Measurements from ENCODE around the gene ATL2.
"Not testable (repeated sequence)": the region's sequence is repeated elsewhere in the genome, so short reads cannot be mapped to it uniquely, and the experiment has no call there.

Gene ATL2

DNA sequence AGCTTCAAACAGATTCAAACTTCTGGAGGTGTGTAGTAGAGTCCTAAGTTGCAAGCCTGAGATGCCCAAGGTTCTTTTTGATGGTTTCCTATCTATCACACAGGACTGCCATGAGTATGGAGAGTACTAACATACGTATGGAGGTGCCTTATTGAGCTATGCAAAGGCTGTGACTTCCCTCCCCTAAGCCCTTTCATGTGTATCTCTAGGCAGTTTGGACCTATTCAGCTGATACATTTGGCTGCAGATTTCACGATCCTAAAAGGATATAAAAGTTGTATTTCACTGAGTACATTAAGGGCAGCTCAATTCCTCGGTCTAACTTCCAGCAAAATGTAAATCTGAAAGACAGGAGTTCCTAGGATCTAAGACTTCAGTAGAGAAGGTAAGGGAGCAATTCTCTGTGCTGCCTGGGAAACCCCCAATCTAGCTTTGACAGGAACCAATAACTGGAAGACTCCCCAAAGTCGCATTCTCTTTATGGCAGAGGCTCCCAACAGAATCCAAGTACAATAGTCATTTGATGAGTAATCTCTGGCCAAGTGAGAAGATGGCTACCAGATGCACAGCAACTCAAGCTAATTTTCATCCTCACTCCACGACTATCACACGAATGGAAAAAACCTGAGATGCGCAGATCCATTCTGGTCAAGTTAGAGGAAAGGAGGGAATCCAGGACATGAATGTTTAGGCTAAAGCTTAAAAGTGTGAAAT is 83.8 kb downstream of the ATL2 start:
- Histone ChIP-seq H3K27ac (ENCODE audit: insufficient read depth in 1 of 2, low read depth in 1 of 2, low read length in 2 of 2, poor library complexity in 1 of 2, severe bottlenecking in 2 of 2) (no peak overlapping the region), H3K4me1 (ENCODE audit: control extremely low read depth in 1 of 4, control insufficient read depth in 4 of 4, insufficient read depth in 4 of 4, low read length in 3 of 4) (no peaks in the 10 kb centered on the region), H3K27me3 (replicated peaks in 2 of 5; ENCODE audit: control insufficient read depth in 4 of 5, insufficient read depth in 5 of 5, low read length in 4 of 5) (no peaks in the 10 kb centered on the region), H3K9me3 (ENCODE audit: control extremely low read depth in 1 of 5, control insufficient read depth in 4 of 5, insufficient read depth in 2 of 5, low read depth in 1 of 5, low read length in 4 of 5) (no peaks in the 10 kb centered on the region), H3K36me3 (ENCODE audit: control insufficient read depth in 4 of 4, insufficient read depth in 4 of 4, low read length in 3 of 4) (peaks cover 3 to 31% (median 17%) of the 10 kb centered on the region in 4 experiments), H3K4me3 (ENCODE audit: control insufficient read depth in 1 of 7, extremely low read depth in 1 of 7, insufficient read depth in 4 of 7, low read depth in 2 of 7, low read length in 6 of 7) (no peak overlapping the region)
- 92% methylated on average over 3 of the region's 7 CpGs for WGBS (ENCODE audit: insufficient coverage)
- DNase-seq: no peak
- CTCF ChIA-PET: interaction anchor here (1.2 to 1.3 kb wide), 4 partner anchors 9 to 242 kb away, joined by 3 to 4 read pairs (median 4); no protein-coding TSS in a partner anchor
- POLR2A ChIA-PET: no interaction called here

DNA sequence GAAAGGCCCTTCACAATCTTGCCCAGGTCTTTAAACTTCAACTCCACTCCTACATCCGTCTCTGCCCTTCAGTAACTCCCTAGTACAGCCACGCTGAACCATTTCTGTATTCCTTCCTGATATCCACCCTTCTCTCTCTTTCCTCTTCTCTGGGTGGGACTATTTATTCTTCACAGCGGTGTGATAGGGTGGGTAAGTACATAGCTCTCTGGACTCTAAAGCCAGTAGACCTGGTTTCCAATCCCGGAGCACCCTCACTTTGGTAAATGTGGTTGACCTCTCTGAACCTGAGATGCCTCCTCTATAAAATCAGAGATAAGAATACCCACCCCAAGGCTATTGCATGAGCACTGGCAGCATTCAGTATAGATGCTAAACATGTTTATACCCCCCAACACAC is 86.7 kb downstream of the ATL2 start:
- Histone ChIP-seq H3K27ac (ENCODE audit: insufficient read depth in 1 of 2, low read depth in 1 of 2, low read length in 2 of 2, poor library complexity in 1 of 2, severe bottlenecking in 2 of 2) (no peak overlapping the region), H3K4me1 (ENCODE audit: control extremely low read depth in 1 of 4, control insufficient read depth in 4 of 4, insufficient read depth in 4 of 4, low read length in 3 of 4) (no peaks in the 10 kb centered on the region), H3K4me3 (ENCODE audit: control insufficient read depth in 1 of 7, extremely low read depth in 1 of 7, insufficient read depth in 4 of 7, low read depth in 2 of 7, low read length in 6 of 7) (no peak overlapping the region), H3K27me3 (replicated peaks in 2 of 5; ENCODE audit: control insufficient read depth in 4 of 5, insufficient read depth in 5 of 5, low read length in 4 of 5) (peaks cover 0 to 3% (median 0%) of the 10 kb centered on the region in 5 experiments), H3K36me3 (ENCODE audit: control insufficient read depth in 4 of 4, insufficient read depth in 4 of 4, low read length in 3 of 4) (peaks cover 0 to 3% (median 1%) of the 10 kb centered on the region in 4 experiments), H3K9me3 (ENCODE audit: control extremely low read depth in 1 of 5, control insufficient read depth in 4 of 5, insufficient read depth in 2 of 5, low read depth in 1 of 5, low read length in 4 of 5) (no peaks in the 10 kb centered on the region)
- ChIA-PET CTCF (no interaction called here), POLR2A (interaction anchor here (0.6 kb wide), 1 partner anchor 21 kb away, joined by 4 read pairs; no protein-coding TSS in a partner anchor)
- WGBS (ENCODE audit: insufficient coverage): no CpG with 5 or more reads among the region's 4 CpGs
- no peak for DNase-seq

DNA sequence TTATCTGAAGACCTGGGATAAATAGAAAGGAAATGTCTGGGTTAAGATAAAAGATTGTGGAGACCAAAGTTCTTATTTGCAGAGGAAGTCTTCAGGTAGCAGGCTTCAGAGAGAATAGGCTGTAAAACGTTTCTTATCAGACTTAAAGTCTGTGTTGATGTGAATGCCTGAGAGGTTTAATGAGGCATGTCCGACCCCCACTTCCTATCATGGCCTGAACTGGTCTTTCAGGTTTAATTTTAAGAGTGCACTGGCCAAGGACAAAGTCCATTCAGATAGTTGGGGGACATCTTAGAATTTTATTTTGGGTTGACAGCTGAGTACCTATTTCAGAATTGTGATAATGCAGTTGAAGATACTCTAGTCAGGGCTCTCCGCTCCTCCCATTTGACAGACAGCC is 92.1 kb downstream of the ATL2 start:
- H3K4me1 ChIP-seq (ENCODE audit: control extremely low read depth in 1 of 4, control insufficient read depth in 4 of 4, insufficient read depth in 4 of 4, low read length in 3 of 4): no peaks in the 10 kb centered on the region

DNA sequence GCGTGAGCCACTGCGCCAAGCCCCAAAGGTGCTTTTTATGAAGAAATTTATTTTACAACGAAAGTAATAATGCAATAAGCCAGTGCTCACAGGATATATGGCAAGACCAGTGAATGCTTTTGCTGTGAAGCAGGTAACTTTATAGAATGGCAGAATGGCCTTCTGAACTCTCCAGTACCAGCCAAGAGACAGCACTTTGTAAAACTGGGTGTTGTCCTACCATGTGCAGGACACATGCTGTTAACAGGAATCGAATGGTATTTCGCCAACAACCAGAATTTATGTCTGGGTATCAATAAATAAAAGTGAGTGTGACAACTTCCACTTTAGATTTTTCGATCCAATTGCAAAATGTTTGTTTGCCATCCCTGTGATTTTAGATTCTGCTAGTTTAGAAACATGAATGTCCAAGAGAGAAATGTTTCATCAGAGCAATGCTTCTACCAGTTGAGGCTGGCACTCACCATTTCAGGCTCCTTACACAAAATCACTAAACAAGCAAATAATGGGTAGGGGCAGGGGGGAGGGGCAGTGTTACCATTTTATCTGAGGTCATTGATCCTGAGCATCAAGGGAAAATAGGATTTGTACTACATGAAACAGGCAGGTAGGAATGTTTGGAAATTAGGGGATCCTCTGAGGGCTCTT is 95.9 kb downstream of the ATL2 start:
- 100% methylated on average over 5 of the region's 6 CpGs for WGBS (ENCODE audit: insufficient coverage)
- peaks cover 0 to 5% (median 0%) of the 10 kb centered on the region in 5 experiments for H3K27me3 ChIP-seq (replicated peaks in 2 of 5; ENCODE audit: control insufficient read depth in 4 of 5, insufficient read depth in 5 of 5, low read length in 4 of 5)

More for the DNA sequence above, 92.1 kb downstream of the ATL2 start:
- 60% methylated on average over 2 of the region's 3 CpGs for WGBS (ENCODE audit: insufficient coverage)
- Histone ChIP-seq H3K27ac (ENCODE audit: insufficient read depth in 1 of 2, low read depth in 1 of 2, low read length in 2 of 2, poor library complexity in 1 of 2, severe bottlenecking in 2 of 2) (no peak overlapping the region), H3K27me3 (replicated peaks in 2 of 5; ENCODE audit: control insufficient read depth in 4 of 5, insufficient read depth in 5 of 5, low read length in 4 of 5) (peaks cover 0 to 4% (median 0%) of the 10 kb centered on the region in 5 experiments), H3K9me3 (ENCODE audit: control extremely low read depth in 1 of 5, control insufficient read depth in 4 of 5, insufficient read depth in 2 of 5, low read depth in 1 of 5, low read length in 4 of 5) (no peaks in the 10 kb centered on the region), H3K36me3 (ENCODE audit: control insufficient read depth in 4 of 4, insufficient read depth in 4 of 4, low read length in 3 of 4) (no peaks in the 10 kb centered on the region), H3K4me3 (ENCODE audit: control insufficient read depth in 1 of 7, extremely low read depth in 1 of 7, insufficient read depth in 4 of 7, low read depth in 2 of 7, low read length in 6 of 7) (no peak overlapping the region)
- DNase-seq: peak in 1 of 3 donors; percentile 10
- ChIA-PET POLR2A (no interaction called here), CTCF (interaction anchor here (1.2 to 2.6 kb wide), 3 partner anchors 8 to 12 kb away, joined by 3 to 7 read pairs (median 4); no protein-coding TSS in a partner anchor)

DNA sequence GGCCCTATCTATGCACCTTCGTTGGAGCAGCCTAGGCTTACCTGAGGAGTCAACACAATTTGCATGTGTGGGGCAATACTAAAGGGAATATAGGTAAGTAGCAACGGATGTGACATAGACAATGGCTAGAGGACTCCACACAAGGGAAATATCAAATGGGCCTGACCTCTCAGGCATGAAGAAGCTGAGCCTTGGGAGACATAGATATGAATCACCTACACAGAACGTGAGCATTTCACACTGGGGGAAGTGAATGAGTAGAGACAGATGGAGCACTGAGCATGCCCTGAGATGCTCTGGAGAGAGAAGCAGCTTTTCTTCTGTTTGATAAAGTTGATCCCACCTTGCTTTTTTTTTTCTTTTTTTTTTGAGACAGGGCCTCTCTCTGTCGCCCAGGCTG is 97.9 kb downstream of the ATL2 start:
- H3K27me3 ChIP-seq (replicated peaks in 2 of 5; ENCODE audit: control insufficient read depth in 4 of 5, insufficient read depth in 5 of 5, low read length in 4 of 5): peaks cover 0 to 2% (median 0%) of the 10 kb centered on the region in 5 experiments
- H3K27ac ChIP-seq (ENCODE audit: insufficient read depth in 1 of 2, low read depth in 1 of 2, low read length in 2 of 2, poor library complexity in 1 of 2, severe bottlenecking in 2 of 2): no peak overlapping the region
- H3K9me3 ChIP-seq (ENCODE audit: control extremely low read depth in 1 of 5, control insufficient read depth in 4 of 5, insufficient read depth in 2 of 5, low read depth in 1 of 5, low read length in 4 of 5): no peaks in the 10 kb centered on the region
- ChIA-PET POLR2A (no interaction called here), CTCF (interaction anchor here (0.7 kb wide), 1 partner anchor 744 kb away, joined by 3 read pairs; no protein-coding TSS in a partner anchor)
- H3K36me3 ChIP-seq (ENCODE audit: control insufficient read depth in 4 of 4, insufficient read depth in 4 of 4, low read length in 3 of 4): no peaks in the 10 kb centered on the region
- DNase-seq: no peak
- WGBS (ENCODE audit: insufficient coverage): 91% methylated on average over 4 of the region's 4 CpGs
- no peak overlapping the region for H3K4me3 ChIP-seq (ENCODE audit: control insufficient read depth in 1 of 7, extremely low read depth in 1 of 7, insufficient read depth in 4 of 7, low read depth in 2 of 7, low read length in 6 of 7)
- H3K4me1 ChIP-seq (ENCODE audit: control extremely low read depth in 1 of 4, control insufficient read depth in 4 of 4, insufficient read depth in 4 of 4, low read length in 3 of 4): no peaks in the 10 kb centered on the region

More for the DNA sequence above, 95.9 kb downstream of the ATL2 start:
- H3K4me1 ChIP-seq (ENCODE audit: control extremely low read depth in 1 of 4, control insufficient read depth in 4 of 4, insufficient read depth in 4 of 4, low read length in 3 of 4): no peaks in the 10 kb centered on the region
- CTCF ChIA-PET: no interaction called here
- DNase-seq: no peak
- H3K27ac ChIP-seq (ENCODE audit: insufficient read depth in 1 of 2, low read depth in 1 of 2, low read length in 2 of 2, poor library complexity in 1 of 2, severe bottlenecking in 2 of 2): no peak overlapping the region
- no peaks in the 10 kb centered on the region for H3K36me3 ChIP-seq (ENCODE audit: control insufficient read depth in 4 of 4, insufficient read depth in 4 of 4, low read length in 3 of 4)
- POLR2A ChIA-PET: no interaction called here
- no peak overlapping the region for H3K4me3 ChIP-seq (ENCODE audit: control insufficient read depth in 1 of 7, extremely low read depth in 1 of 7, insufficient read depth in 4 of 7, low read depth in 2 of 7, low read length in 6 of 7)
- no peaks in the 10 kb centered on the region for H3K9me3 ChIP-seq (ENCODE audit: control extremely low read depth in 1 of 5, control insufficient read depth in 4 of 5, insufficient read depth in 2 of 5, low read depth in 1 of 5, low read length in 4 of 5)

DNA sequence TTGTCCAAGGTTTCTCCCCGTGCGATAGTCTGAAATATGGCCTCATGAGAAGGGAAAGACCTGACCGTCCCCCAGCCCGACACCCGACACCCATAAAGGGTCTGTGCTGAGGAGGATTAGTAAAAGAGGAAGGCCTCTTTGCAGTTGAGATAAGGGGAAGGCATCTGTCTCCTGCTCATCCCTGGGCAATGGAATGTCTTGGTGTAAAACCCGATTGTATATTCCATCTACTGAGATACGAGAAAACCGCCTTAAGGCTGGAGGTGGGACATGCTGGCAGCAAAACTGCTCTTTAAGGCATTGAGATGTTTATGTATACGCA is 99.0 kb downstream of the ATL2 start:
- H3K4me1 ChIP-seq (ENCODE audit: control extremely low read depth in 1 of 4, control insufficient read depth in 4 of 4, insufficient read depth in 4 of 4, low read length in 3 of 4); H3K36me3 ChIP-seq (ENCODE audit: control insufficient read depth in 4 of 4, insufficient read depth in 4 of 4, low read length in 3 of 4); POLR2A ChIA-PET; H3K27me3 ChIP-seq (replicated peaks in 2 of 5; ENCODE audit: control insufficient read depth in 4 of 5, insufficient read depth in 5 of 5, low read length in 4 of 5); H3K9me3 ChIP-seq (ENCODE audit: control extremely low read depth in 1 of 5, control insufficient read depth in 4 of 5, insufficient read depth in 2 of 5, low read depth in 1 of 5, low read length in 4 of 5); H3K4me3 ChIP-seq (ENCODE audit: control insufficient read depth in 1 of 7, extremely low read depth in 1 of 7, insufficient read depth in 4 of 7, low read depth in 2 of 7, low read length in 6 of 7); H3K27ac ChIP-seq (ENCODE audit: insufficient read depth in 1 of 2, low read depth in 1 of 2, low read length in 2 of 2, poor library complexity in 1 of 2, severe bottlenecking in 2 of 2); DNase-seq: not testable (repeated sequence)
- CTCF ChIA-PET: interaction anchor here (1.0 to 1.1 kb wide), 2 partner anchors 429 to 887 kb away, joined by 3 read pairs; no protein-coding TSS in a partner anchor
- WGBS (ENCODE audit: insufficient coverage): 98% methylated on average over 4 of the region's 9 CpGs

All from common myeloid progenitor, CD34-positive (primary cell).